NB4 (cell line): ENCODE results near the gene SUGP1.

Experiments
- MYC ChIP-seq: IDR thresholded peaks from 2 replicates; pipeline ENCODE4 v1.6.1; 2011; ENCODE audit warnings: low read depth, low read length
- POLR2A ChIP-seq: IDR thresholded peaks from 2 replicates; pipeline ENCODE4 v1.6.1; 2011; ENCODE audit warnings: mild to moderate bottlenecking; ENCODE audit not compliant: insufficient read length; ENCODE audit errors: extremely low read depth
- TF ChIP-seq, protein P1 (sequence below): IDR thresholded peaks from one replicate; pipeline ENCODE4 v1.5.1; 2012; ENCODE audit warnings: low read depth, low read length
- TF ChIP-seq, protein P2 (sequence below): IDR thresholded peaks from 2 replicates; pipeline ENCODE4 v1.6.1; 2011; ENCODE audit warnings: low read depth, low read length

DNA sequence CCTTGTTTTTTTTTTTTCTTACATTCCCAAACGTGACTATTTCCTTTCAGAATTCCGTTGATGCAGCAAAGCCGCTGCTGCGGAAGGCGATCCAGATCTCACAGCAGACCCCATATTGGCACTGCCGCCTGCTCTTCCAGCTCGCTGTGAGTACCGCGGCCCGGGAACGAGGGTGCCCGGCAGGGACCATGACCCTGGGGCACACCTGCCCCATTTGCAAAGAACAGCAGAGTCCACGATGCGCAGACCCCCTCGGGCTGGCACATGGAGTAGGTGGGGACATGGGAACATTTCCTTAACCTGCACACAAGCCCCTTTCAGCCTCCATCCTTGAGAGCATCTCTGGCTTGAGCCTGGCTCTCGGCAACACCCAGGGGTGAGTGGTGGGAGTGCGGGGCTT lies 16.8 kb upstream of the SUGP1 start:
- TF ChIP-seq, protein P1, sequence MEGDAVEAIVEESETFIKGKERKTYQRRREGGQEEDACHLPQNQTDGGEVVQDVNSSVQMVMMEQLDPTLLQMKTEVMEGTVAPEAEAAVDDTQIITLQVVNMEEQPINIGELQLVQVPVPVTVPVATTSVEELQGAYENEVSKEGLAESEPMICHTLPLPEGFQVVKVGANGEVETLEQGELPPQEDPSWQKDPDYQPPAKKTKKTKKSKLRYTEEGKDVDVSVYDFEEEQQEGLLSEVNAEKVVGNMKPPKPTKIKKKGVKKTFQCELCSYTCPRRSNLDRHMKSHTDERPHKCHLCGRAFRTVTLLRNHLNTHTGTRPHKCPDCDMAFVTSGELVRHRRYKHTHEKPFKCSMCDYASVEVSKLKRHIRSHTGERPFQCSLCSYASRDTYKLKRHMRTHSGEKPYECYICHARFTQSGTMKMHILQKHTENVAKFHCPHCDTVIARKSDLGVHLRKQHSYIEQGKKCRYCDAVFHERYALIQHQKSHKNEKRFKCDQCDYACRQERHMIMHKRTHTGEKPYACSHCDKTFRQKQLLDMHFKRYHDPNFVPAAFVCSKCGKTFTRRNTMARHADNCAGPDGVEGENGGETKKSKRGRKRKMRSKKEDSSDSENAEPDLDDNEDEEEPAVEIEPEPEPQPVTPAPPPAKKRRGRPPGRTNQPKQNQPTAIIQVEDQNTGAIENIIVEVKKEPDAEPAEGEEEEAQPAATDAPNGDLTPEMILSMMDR = no peak
- TF ChIP-seq POLR2A (no peak), MYC (no peak)
- TF ChIP-seq, protein P2, sequence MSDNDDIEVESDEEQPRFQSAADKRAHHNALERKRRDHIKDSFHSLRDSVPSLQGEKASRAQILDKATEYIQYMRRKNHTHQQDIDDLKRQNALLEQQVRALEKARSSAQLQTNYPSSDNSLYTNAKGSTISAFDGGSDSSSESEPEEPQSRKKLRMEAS = no peak
